PFSK-1 (cell line): ENCODE data around the gene PLEKHG4B.

Source experiments
- FOXP2 ChIP-seq: optimal IDR thresholded peaks from 2 replicates; pipeline ENCODE3; 2011; ENCODE audit warnings: borderline replicate concordance, control low read depth, inconsistent platforms; ENCODE audit not compliant: insufficient read depth; ENCODE audit errors: extremely low read length, extremely low read depth
- POLR2AphosphoS5 ChIP-seq: IDR thresholded peaks from 2 replicates; pipeline ENCODE4 v1.6.1; 2012; ENCODE audit warnings: low read depth, mild to moderate bottlenecking, control low read depth, low read length, moderate library complexity
- SIN3A ChIP-seq: IDR thresholded peaks from 2 replicates; pipeline ENCODE4 v1.6.1; 2012; ENCODE audit warnings: mild to moderate bottlenecking, low read length, moderate library complexity, borderline replicate concordance; ENCODE audit not compliant: insufficient read depth
- TAF1 ChIP-seq: IDR thresholded peaks from 2 replicates; pipeline ENCODE4 v1.6.1; 2012; ENCODE audit warnings: low read length, control low read depth, borderline replicate concordance; ENCODE audit not compliant: insufficient read depth
- TF ChIP-seq, protein P1 (sequence below), 2 experiments: IDR thresholded peaks; 2 replicates each; pipeline versions ENCODE4 v1.6.1 to v1.8.0; 2011 to 2012; ENCODE audit warnings: low read depth in 2 of 2, low read length in 2 of 2, control low read depth in 1 of 2, inconsistent platforms in 1 of 2, mild to moderate bottlenecking in 1 of 2, moderate library complexity in 1 of 2; ENCODE audit not compliant: insufficient read depth in 1 of 2

DNA sequence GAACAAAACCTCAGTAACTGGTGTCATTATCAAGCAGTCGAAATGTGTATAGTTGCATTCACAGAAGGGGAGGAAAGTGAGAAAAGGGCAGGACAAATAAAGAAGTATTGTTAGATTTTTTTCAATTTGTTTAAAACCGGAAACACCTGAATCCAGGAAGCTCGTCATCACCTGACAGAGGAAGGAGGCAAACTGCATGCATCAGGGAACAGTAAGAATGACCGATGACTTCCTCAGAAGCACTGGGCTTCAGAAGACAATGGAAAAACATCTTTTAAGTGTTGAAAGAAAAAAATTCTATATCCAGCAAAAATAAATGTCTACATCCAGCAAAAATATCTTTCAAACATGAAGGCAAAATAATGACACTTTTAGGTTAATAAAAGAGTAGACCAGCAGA lies 29.5 kb downstream of the PLEKHG4B start:
- TF ChIP-seq POLR2AphosphoS5 = no peak
- TF ChIP-seq, protein P1, sequence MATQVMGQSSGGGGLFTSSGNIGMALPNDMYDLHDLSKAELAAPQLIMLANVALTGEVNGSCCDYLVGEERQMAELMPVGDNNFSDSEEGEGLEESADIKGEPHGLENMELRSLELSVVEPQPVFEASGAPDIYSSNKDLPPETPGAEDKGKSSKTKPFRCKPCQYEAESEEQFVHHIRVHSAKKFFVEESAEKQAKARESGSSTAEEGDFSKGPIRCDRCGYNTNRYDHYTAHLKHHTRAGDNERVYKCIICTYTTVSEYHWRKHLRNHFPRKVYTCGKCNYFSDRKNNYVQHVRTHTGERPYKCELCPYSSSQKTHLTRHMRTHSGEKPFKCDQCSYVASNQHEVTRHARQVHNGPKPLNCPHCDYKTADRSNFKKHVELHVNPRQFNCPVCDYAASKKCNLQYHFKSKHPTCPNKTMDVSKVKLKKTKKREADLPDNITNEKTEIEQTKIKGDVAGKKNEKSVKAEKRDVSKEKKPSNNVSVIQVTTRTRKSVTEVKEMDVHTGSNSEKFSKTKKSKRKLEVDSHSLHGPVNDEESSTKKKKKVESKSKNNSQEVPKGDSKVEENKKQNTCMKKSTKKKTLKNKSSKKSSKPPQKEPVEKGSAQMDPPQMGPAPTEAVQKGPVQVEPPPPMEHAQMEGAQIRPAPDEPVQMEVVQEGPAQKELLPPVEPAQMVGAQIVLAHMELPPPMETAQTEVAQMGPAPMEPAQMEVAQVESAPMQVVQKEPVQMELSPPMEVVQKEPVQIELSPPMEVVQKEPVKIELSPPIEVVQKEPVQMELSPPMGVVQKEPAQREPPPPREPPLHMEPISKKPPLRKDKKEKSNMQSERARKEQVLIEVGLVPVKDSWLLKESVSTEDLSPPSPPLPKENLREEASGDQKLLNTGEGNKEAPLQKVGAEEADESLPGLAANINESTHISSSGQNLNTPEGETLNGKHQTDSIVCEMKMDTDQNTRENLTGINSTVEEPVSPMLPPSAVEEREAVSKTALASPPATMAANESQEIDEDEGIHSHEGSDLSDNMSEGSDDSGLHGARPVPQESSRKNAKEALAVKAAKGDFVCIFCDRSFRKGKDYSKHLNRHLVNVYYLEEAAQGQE (IDR thresholded peaks at IDR 0.05; ENCODE audit: insufficient read depth in 1 of 2, low read depth in 2 of 2, low read length in 2 of 2) = no peak
- no peak for TF ChIP-seq FOXP2
- TF ChIP-seq TAF1 = no peak
- no peak for TF ChIP-seq SIN3A
